ENCODE measurements around the gene DAPK2. TPM values are rescaled to one million over a fixed set of nuclear protein-coding genes. Genes with fewer than 3 reads are reported as not detected.

DAPK2 gene
- total RNA-seq, 4 donors from 2014 or later: 15.5 to 112 (median 57.5) TPM

DNA sequence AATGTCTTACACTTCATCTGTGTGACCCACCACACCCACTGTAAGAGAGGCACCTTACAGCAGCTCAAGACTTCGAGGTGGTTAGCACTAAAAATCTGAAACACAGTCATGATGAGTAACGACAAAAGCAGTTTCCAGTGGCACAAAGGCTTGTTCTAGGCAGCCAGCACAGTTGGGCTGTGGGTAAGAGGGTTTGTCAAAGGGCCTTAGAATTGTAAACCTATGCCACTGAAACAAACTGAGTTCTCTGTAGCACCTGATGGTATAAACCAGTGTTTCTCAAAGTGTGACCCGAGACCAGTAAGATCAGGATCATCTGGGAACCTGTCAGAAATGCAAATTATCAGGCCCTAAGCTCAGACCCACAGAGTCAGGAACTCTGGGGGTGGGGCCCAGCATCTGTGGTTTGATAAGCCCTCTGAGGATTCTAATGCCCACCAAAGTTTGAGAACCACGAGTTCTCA, 36.5 kb downstream of the DAPK2 start:
- TF ChIP-seq, protein P1, sequence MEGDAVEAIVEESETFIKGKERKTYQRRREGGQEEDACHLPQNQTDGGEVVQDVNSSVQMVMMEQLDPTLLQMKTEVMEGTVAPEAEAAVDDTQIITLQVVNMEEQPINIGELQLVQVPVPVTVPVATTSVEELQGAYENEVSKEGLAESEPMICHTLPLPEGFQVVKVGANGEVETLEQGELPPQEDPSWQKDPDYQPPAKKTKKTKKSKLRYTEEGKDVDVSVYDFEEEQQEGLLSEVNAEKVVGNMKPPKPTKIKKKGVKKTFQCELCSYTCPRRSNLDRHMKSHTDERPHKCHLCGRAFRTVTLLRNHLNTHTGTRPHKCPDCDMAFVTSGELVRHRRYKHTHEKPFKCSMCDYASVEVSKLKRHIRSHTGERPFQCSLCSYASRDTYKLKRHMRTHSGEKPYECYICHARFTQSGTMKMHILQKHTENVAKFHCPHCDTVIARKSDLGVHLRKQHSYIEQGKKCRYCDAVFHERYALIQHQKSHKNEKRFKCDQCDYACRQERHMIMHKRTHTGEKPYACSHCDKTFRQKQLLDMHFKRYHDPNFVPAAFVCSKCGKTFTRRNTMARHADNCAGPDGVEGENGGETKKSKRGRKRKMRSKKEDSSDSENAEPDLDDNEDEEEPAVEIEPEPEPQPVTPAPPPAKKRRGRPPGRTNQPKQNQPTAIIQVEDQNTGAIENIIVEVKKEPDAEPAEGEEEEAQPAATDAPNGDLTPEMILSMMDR (IDR thresholded peaks at IDR 0.05; ENCODE audit: low read depth): no peak

DNA sequence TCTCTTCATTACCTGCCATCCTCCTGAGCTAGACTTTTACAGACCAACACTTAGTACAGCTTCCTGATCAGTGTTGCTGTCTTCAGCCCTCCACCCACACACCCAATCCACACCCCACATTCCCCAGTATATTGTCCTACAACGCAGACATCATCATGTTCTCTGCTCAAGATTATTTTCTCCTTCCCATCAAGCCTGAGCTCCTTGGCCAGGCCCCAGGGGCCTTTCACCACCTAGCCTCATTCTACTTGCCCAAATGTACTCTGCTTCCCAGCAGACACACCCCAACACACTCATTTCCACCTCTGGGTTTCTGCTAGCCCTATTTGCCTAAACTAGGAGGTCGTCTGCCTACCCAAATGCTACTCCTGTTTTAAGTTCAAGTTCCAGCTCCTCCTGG, 37.0 kb downstream of the DAPK2 start:
- TF ChIP-seq, protein P1 (IDR thresholded peaks at IDR 0.05; ENCODE audit: low read depth): no peak

DNA sequence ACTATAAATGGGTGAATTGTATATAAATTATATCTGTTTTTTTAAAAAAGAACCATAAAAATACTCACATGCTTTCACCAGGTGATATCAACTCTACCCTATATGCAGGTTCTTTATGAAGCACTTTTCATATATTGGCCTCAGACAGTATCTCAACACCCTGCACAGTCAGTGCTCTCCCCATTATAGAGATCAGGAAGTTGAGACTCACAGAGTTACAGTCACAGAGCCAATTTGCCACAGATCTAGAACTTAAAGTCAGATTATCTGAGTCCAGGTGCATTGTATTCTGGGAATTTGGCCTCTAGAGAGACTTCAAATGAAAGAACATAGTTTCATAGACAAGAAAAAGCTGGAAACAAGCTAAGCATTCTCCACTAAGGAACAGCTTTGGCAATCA, 38.1 kb downstream of the DAPK2 start:
- TF ChIP-seq, protein P1 (IDR thresholded peaks at IDR 0.05; ENCODE audit: low read depth): no peak

DNA sequence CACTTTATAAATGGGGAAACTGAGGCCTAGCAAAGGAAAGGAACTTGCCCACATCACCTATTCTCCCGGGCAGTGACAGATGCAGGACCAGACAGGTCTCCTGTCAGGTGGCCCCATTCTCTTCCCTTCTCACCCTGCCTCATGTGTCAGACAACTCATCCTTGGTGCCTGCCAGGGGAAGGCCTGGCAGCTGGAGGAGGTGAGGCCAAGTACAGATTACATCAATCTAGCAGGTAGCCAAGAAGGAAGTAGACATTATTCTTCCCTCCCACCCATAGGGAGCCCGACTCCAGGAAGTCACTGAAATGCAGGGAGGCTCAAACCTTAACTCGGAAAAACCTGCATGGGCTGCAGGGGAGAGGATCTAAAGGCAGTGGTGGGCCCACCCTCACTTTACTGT, 39.6 kb downstream of the DAPK2 start:
- TF ChIP-seq, protein P1 (IDR thresholded peaks at IDR 0.05; ENCODE audit: low read depth): no peak

DNA sequence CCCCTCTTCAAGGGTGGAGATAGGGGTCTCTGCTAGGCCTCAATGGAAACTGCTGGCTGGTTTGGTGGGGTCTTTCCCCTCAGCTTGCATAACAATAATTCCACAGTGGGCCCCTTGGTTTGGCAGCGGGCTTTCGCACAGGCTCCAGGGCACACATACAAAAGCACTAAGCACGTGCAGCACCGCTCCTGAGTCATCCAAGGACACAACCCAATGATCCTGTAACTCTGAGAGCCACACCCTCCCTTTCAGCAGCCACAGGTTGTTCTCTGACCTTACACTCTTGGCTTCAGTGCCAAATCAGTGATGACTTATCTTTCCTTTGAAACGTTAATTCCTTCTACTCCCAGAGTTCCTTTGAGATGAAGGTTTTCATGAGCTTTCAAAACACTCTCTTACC, 41.7 kb downstream of the DAPK2 start:
- TF ChIP-seq, protein P1 (IDR thresholded peaks at IDR 0.05; ENCODE audit: low read depth): no peak

DNA sequence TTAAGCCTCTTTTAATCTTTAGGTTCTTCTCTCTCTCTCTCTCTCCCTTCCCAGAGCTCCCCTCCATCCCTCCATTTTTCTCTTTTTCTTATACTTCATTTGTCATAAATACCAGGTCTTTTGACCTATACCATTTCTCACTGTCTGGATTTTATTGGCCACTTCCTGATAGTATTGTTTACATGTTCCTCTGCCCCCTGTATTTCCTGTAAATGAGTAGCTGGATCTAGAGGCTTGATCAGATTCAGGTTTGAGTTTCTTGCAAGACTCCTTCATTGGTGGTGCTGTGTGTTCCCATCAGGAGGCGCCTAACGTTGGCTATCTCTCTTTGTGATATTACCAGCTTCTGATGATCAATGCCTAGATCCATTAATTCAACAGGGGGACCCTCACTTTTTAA, 42.2 kb downstream of the DAPK2 start:
- TF ChIP-seq, protein P1 (IDR thresholded peaks at IDR 0.05; ENCODE audit: low read depth): no peak

DNA sequence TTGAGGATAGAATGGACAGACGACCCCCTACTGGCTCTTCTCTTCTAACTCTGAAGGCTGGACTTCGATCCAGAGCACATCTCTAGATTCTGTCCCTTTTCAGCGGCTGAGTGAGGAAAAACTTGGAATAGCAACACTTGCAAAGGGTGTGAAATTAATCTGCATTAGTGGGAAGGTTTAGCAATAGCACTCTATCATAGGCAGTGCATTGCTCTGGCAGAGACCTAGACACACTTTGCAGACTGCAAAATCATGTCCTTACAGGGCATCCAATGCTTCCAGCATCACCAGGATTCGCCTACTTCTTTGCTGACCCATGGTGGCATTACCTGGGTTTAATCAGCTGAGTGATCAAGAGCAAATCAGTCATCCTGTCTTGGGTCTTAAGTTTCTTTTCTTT, 43.1 kb downstream of the DAPK2 start:
- TF ChIP-seq, protein P1 (IDR thresholded peaks at IDR 0.05; ENCODE audit: low read depth): no peak
